HEK293 (cell line): Measurements from ENCODE around the gene XIAP.

ENCODE experiments used
- CTCF ChIA-PET: fragments of 350-600 bp; formaldehyde crosslinking; extraction: SDS; loops from one replicate; lab custom pipeline; 2021; ENCODE audit warnings: antibody characterized with exemption; lab: Yijun Ruan, JAX
- POLR2A ChIA-PET: fragments of 300-600 bp; formaldehyde crosslinking; extraction: SDS; loops from one replicate; lab custom pipeline; 2020; ENCODE audit warnings: antibody characterized with exemption, inconsistent platforms; lab: Yijun Ruan, JAX
- H3K27ac ChIP-seq: fragments of 200-500 bp; sonication (Bioruptor generic); 2 replicates; pipeline ENCODE4 v1.5.1; 2014; ENCODE audit warnings: low read depth, low read length, control low read depth, inconsistent platforms; ENCODE audit errors: extremely low read depth
- H3K36me3 ChIP-seq, 2 experiments: fragments of 200-500 bp in 1 of 2; sonication (Bioruptor generic) in 1 of 2; 1 replicate in 1 of 2; 2 replicates in 1 of 2; pipeline ENCODE4 v1.5.1; 2014 to 2017; ENCODE audit warnings: inconsistent platforms in 2 of 2, low read length in 2 of 2; ENCODE audit not compliant: control insufficient read depth in 2 of 2, insufficient read depth in 1 of 2
- H3K4me1 ChIP-seq: fragments of 200-500 bp; sonication (Bioruptor generic); 2 replicates; pipeline ENCODE4 v1.5.1; 2014; ENCODE audit warnings: mild to moderate bottlenecking, low read length, inconsistent platforms; ENCODE audit not compliant: control insufficient read depth, insufficient read depth
- H3K4me3 ChIP-seq: 2 replicates; pipeline ENCODE4 v1.5.1; 2011; ENCODE audit warnings: low read depth, mild to moderate bottlenecking, control low read depth, low read length, moderate library complexity
- H3K9me3 ChIP-seq: fragments of 200-500 bp; sonication (Bioruptor generic); 2 replicates; pipeline ENCODE4 v1.5.1; 2014; ENCODE audit warnings: low read depth, low read length, inconsistent platforms; ENCODE audit not compliant: control insufficient read depth, insufficient read depth
- BCL6B ChIP-seq: fragments of 450-650 bp; formaldehyde crosslinking; IDR thresholded peaks from 2 replicates; pipeline ENCODE4 v1.5.1; 2017; ENCODE audit warnings: missing biosample characterization, missing genetic modification characterization
- FEZF1 ChIP-seq: fragments of 450-650 bp; formaldehyde crosslinking; IDR thresholded peaks from 2 replicates; pipeline ENCODE4 v1.5.1; 2016; ENCODE audit warnings: missing biosample characterization, missing genetic modification characterization
- KLF8 ChIP-seq: fragments of 450-650 bp; formaldehyde crosslinking; IDR thresholded peaks from 2 replicates; pipeline ENCODE4 v1.5.1; 2016; ENCODE audit warnings: missing biosample characterization, missing genetic modification characterization
- OSR2 ChIP-seq: fragments of 450-650 bp; formaldehyde crosslinking; IDR thresholded peaks from 2 replicates; pipeline ENCODE4 v1.5.1; 2016; ENCODE audit warnings: missing biosample characterization, missing genetic modification characterization
- PRDM1 ChIP-seq: fragments of 450-650 bp; formaldehyde crosslinking; IDR thresholded peaks from 2 replicates; pipeline ENCODE4; 2016; ENCODE audit warnings: missing biosample characterization, missing genetic modification characterization
- PRDM10 ChIP-seq: fragments of 450-650 bp; formaldehyde crosslinking; IDR thresholded peaks from 2 replicates; pipeline ENCODE4 v1.5.1; 2016; ENCODE audit warnings: missing biosample characterization, missing genetic modification characterization
- PRDM6 ChIP-seq: fragments of 450-650 bp; formaldehyde crosslinking; IDR thresholded peaks from 2 replicates; pipeline ENCODE4 v1.5.1; 2017; ENCODE audit warnings: missing biosample characterization, missing genetic modification characterization
- SALL2 ChIP-seq: fragments of 450-650 bp; formaldehyde crosslinking; IDR thresholded peaks from 2 replicates; pipeline ENCODE4 v1.5.0; 2017; ENCODE audit warnings: missing biosample characterization, mild to moderate bottlenecking, missing genetic modification characterization, borderline replicate concordance
- SP3 ChIP-seq: fragments of 450-650 bp; formaldehyde crosslinking; IDR thresholded peaks from 2 replicates; pipeline ENCODE4 v1.5.1; 2016; ENCODE audit warnings: missing biosample characterization, missing genetic modification characterization
- ZBTB1 ChIP-seq: fragments of 450-650 bp; formaldehyde crosslinking; IDR thresholded peaks from 2 replicates; pipeline ENCODE4 v1.5.1; 2016; ENCODE audit warnings: missing biosample characterization, missing genetic modification characterization
- ZBTB17 ChIP-seq: fragments of 450-650 bp; formaldehyde crosslinking; IDR thresholded peaks from 2 replicates; pipeline ENCODE4 v1.5.1; 2016; ENCODE audit warnings: missing biosample characterization, missing genetic modification characterization
- ZBTB21 ChIP-seq: fragments of 450-650 bp; formaldehyde crosslinking; IDR thresholded peaks from 2 replicates; pipeline ENCODE4 v1.5.1; 2017; ENCODE audit warnings: missing biosample characterization, missing genetic modification characterization
- ZBTB44 ChIP-seq: fragments of 450-650 bp; IDR thresholded peaks from 2 replicates; pipeline ENCODE4 v1.5.1; 2018; ENCODE audit warnings: missing biosample characterization, mild to moderate bottlenecking, missing genetic modification characterization
- ZFHX2 ChIP-seq: fragments of 450-650 bp; formaldehyde crosslinking; conservative IDR thresholded peaks from 2 replicates; pipeline ENCODE4 v1.5.1; 2016; ENCODE audit warnings: missing biosample characterization, missing genetic modification characterization
- ZNF121 ChIP-seq: fragments of 450-650 bp; formaldehyde crosslinking; IDR thresholded peaks from 2 replicates; pipeline ENCODE4 v1.5.1; 2016; ENCODE audit warnings: missing biosample characterization, missing genetic modification characterization
- ZNF157 ChIP-seq: fragments of 450-650 bp; formaldehyde crosslinking; IDR thresholded peaks from 2 replicates; pipeline ENCODE4 v1.5.1; 2016; ENCODE audit warnings: missing biosample characterization, missing genetic modification characterization
- ZNF175 ChIP-seq: fragments of 450-650 bp; formaldehyde crosslinking; IDR thresholded peaks from 2 replicates; pipeline ENCODE4 v1.5.1; 2016; ENCODE audit warnings: missing biosample characterization, missing genetic modification characterization
- ZNF248 ChIP-seq: fragments of 450-650 bp; formaldehyde crosslinking; IDR thresholded peaks from 2 replicates; pipeline ENCODE4 v1.5.1; 2017; ENCODE audit warnings: missing biosample characterization, missing genetic modification characterization
- ZNF350 ChIP-seq: fragments of 450-650 bp; formaldehyde crosslinking; IDR thresholded peaks from 2 replicates; pipeline ENCODE4 v1.5.0; 2017; ENCODE audit warnings: missing biosample characterization, mild to moderate bottlenecking, missing genetic modification characterization
- ZNF416 ChIP-seq: fragments of 450-650 bp; formaldehyde crosslinking; IDR thresholded peaks from 2 replicates; pipeline ENCODE4 v1.5.1; 2016; ENCODE audit warnings: missing biosample characterization, missing genetic modification characterization
- ZNF530 ChIP-seq: fragments of 450-650 bp; formaldehyde crosslinking; IDR thresholded peaks from 2 replicates; pipeline ENCODE4 v1.5.1; 2016; ENCODE audit warnings: low read depth, missing biosample characterization, missing genetic modification characterization
- ZNF571 ChIP-seq: fragments of 450-650 bp; formaldehyde crosslinking; IDR thresholded peaks from 2 replicates; pipeline ENCODE4 v1.5.0; 2017; ENCODE audit warnings: missing biosample characterization, missing genetic modification characterization
- ZNF600 ChIP-seq: fragments of 450-650 bp; formaldehyde crosslinking; IDR thresholded peaks from 2 replicates; pipeline ENCODE4 v1.5.1; 2016; ENCODE audit warnings: missing biosample characterization, missing genetic modification characterization
- ZNF623 ChIP-seq: fragments of 450-650 bp; formaldehyde crosslinking; IDR thresholded peaks from 2 replicates; pipeline ENCODE4 v1.5.1; 2016; ENCODE audit warnings: missing biosample characterization, missing genetic modification characterization
- ZNF626 ChIP-seq: fragments of 450-650 bp; sonication (Bioruptor Pico); formaldehyde crosslinking; IDR thresholded peaks from 2 replicates; pipeline ENCODE4 v1.5.1; 2018; ENCODE audit warnings: missing biosample characterization, missing genetic modification characterization, inconsistent platforms
- ZNF645 ChIP-seq: fragments of 450-650 bp; formaldehyde crosslinking; IDR thresholded peaks from 2 replicates; pipeline ENCODE4; 2016; ENCODE audit warnings: missing biosample characterization, missing genetic modification characterization
- ZNF658 ChIP-seq: fragments of 450-650 bp; formaldehyde crosslinking; IDR thresholded peaks from 2 replicates; pipeline ENCODE4; 2016; ENCODE audit warnings: missing biosample characterization, missing genetic modification characterization

The XIAP gene

GRCh38 chrX:123871309-123871708 lies 11.5 kb downstream of the XIAP start (continued):
- TF ChIP-seq PRDM10 (tag by site-specific recombination) (no peak), ZNF530 (no peak), PRDM1 (tag by site-specific recombination) (no peak), PRDM6 (tag by site-specific recombination) (no peak), ZNF121 (tag by site-specific recombination) (no peak), BCL6B (tag by site-specific recombination) (no peak), ZNF157 (tag by site-specific recombination) (no peak), ZNF416 (tag by site-specific recombination) (no peak), ZBTB44 (tag by site-specific recombination) (no peak), ZNF658 (tag by site-specific recombination) (no peak)

GRCh38 chrX:123873956-123874355 lies 14.1 kb downstream of the XIAP start:
- ChIA-PET POLR2A (interaction anchor here (0.6 kb wide), 1 partner anchor 99 kb away, joined by 6 read pairs; no protein-coding TSS in a partner anchor), CTCF (interaction anchor here (0.7 to 1.4 kb wide), 2 partner anchors 10 to 31 kb away, joined by 3 to 4 read pairs; no protein-coding TSS in a partner anchor)
- Histone ChIP-seq H3K4me3 (no peak overlapping the region), H3K9me3 (no peaks in the 10 kb centered on the region), H3K36me3 (peaks cover 0 to 8% of the 10 kb centered on the region in 2 experiments; a peak in 1 of 3 replicates), H3K4me1 (no peaks in the 10 kb centered on the region; the same call in 1 of the 2 replicates), H3K27ac (no peak overlapping the region)
- TF ChIP-seq ZNF175 (tag by site-specific recombination) (no peak), ZNF600 (tag by site-specific recombination) (no peak), KLF8 (tag by site-specific recombination) (no peak), ZNF626 (no peak), OSR2 (tag by site-specific recombination) (no peak), FEZF1 (no peak), ZNF350 (tag by site-specific recombination) (no peak), ZNF623 (tag by site-specific recombination) (no peak), ZNF248 (tag by site-specific recombination) (no peak), SALL2 (tag by site-specific recombination) (no peak), ZFHX2 (tag by site-specific recombination) (no peak), ZBTB21 (tag by site-specific recombination) (no peak), ZBTB1 (tag by site-specific recombination) (no peak), ZBTB17 (tag by site-specific recombination) (no peak), ZNF645 (no peak), BCL6B (tag by site-specific recombination) (no peak), SP3 (tag by site-specific recombination) (no peak), ZNF571 (tag by site-specific recombination) (no peak)
